ENCODE results near the gene MPRIP. TPM values are rescaled to one million over a fixed set of nuclear protein-coding genes. Genes with fewer than 3 reads are reported as not detected.

Gene MPRIP
- polyA plus RNA-seq, 1 of the 3 experiments (the other 2 are of a cell fraction), result 64.4 TPM

GRCh38 chr17:17103160-17103559, 60.9 kb downstream of the MPRIP start:
- Histone ChIP-seq H3K36me3 (replicated peaks in 1 of 2; ENCODE audit: control insufficient read depth in 1 of 2, insufficient read depth in 2 of 2, low read length in 1 of 2) (peaks cover 5 to 10% of the 10 kb centered on the region in 2 experiments), H2AFZ (ENCODE audit: low read depth) (no peak overlapping the region), H3K9me2 (no peaks in the 10 kb centered on the region), H3F3A (replicated peaks; ENCODE audit: insufficient read depth) (no peaks in the 10 kb centered on the region), H3K27me3 (ENCODE audit: insufficient read depth) (no peaks in the 10 kb centered on the region), H3K79me2 (ENCODE audit: insufficient read depth) (peaks cover 88% of the 10 kb centered on the region), H3K4me2 (no peak overlapping the region), H3K9ac (no peak overlapping the region), H3K4me3 (ENCODE audit: low read depth in 2 of 2, low read length in 1 of 2) (no peak overlapping the region), H3K27ac (ENCODE audit: low read depth in 2 of 2, low read length in 1 of 2) (no peak overlapping the region), H4K20me1 (ENCODE audit: insufficient read depth) (peaks cover 77% of the 10 kb centered on the region), H3K4me1 (ENCODE audit: control insufficient read depth in 1 of 2, insufficient read depth in 2 of 2, low read depth in 1 of 2, low read length in 1 of 2) (peaks cover 0 to 29% of the 10 kb centered on the region in 2 experiments; a peak in 1 of 4 replicates), H3K9me3 (no peaks in the 10 kb centered on the region)
- ChIA-PET POLR2A (no interaction called here), CTCF (interaction anchor here (1.2 to 1.3 kb wide), 2 partner anchors 18 to 112 kb away, joined by 3 to 5 read pairs; no protein-coding TSS in a partner anchor)
- DNase-seq, result no peak
- 94% methylated on average over 6 of the region's 6 CpGs for WGBS (ENCODE audit: low lambda C conversion rate)
- TF ChIP-seq GABPA (IDR thresholded peaks at IDR 0.05; ENCODE audit: low read depth), result no peak
- TF ChIP-seq ZBTB33 (IDR thresholded peaks at IDR 0.05; ENCODE audit: borderline replicate concordance, low read depth), result no peak
- TF ChIP-seq, protein P1, sequence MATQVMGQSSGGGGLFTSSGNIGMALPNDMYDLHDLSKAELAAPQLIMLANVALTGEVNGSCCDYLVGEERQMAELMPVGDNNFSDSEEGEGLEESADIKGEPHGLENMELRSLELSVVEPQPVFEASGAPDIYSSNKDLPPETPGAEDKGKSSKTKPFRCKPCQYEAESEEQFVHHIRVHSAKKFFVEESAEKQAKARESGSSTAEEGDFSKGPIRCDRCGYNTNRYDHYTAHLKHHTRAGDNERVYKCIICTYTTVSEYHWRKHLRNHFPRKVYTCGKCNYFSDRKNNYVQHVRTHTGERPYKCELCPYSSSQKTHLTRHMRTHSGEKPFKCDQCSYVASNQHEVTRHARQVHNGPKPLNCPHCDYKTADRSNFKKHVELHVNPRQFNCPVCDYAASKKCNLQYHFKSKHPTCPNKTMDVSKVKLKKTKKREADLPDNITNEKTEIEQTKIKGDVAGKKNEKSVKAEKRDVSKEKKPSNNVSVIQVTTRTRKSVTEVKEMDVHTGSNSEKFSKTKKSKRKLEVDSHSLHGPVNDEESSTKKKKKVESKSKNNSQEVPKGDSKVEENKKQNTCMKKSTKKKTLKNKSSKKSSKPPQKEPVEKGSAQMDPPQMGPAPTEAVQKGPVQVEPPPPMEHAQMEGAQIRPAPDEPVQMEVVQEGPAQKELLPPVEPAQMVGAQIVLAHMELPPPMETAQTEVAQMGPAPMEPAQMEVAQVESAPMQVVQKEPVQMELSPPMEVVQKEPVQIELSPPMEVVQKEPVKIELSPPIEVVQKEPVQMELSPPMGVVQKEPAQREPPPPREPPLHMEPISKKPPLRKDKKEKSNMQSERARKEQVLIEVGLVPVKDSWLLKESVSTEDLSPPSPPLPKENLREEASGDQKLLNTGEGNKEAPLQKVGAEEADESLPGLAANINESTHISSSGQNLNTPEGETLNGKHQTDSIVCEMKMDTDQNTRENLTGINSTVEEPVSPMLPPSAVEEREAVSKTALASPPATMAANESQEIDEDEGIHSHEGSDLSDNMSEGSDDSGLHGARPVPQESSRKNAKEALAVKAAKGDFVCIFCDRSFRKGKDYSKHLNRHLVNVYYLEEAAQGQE (IDR thresholded peaks at IDR 0.05; ENCODE audit: low read depth, low read length), result no peak
- TF ChIP-seq RFX5 (IDR thresholded peaks at IDR 0.05; ENCODE audit: low read length), result no peak
- no peak for TF ChIP-seq EP300 (IDR thresholded peaks at IDR 0.05; ENCODE audit: borderline replicate concordance in 1 of 2, low read depth in 1 of 2, low read length in 1 of 2)
- TF ChIP-seq NFIC (IDR thresholded peaks at IDR 0.05; ENCODE audit: borderline replicate concordance), result no peak
- TF ChIP-seq, protein P2, sequence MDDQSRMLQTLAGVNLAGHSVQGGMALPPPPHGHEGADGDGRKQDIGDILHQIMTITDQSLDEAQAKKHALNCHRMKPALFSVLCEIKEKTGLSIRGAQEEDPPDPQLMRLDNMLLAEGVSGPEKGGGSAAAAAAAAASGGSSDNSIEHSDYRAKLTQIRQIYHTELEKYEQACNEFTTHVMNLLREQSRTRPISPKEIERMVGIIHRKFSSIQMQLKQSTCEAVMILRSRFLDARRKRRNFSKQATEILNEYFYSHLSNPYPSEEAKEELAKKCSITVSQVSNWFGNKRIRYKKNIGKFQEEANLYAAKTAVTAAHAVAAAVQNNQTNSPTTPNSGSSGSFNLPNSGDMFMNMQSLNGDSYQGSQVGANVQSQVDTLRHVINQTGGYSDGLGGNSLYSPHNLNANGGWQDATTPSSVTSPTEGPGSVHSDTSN (IDR thresholded peaks at IDR 0.05), result no peak
- no peak for TF ChIP-seq RAD21 (IDR thresholded peaks at IDR 0.05; ENCODE audit: low read length)
- TF ChIP-seq FOXJ3 (CRISPR knock-in tag; IDR thresholded peaks at IDR 0.05), result no peak
- TF ChIP-seq RCOR1 (IDR thresholded peaks at IDR 0.05; ENCODE audit: low read length), result no peak
- no peak for TF ChIP-seq GATA2 (CRISPR knock-in tag; IDR thresholded peaks at IDR 0.05)
- TF ChIP-seq ELF1 (IDR thresholded peaks at IDR 0.05), result no peak
- no peak for TF ChIP-seq MXI1 (IDR thresholded peaks at IDR 0.05; ENCODE audit: low read depth, low read length)
- TF ChIP-seq FOSL2 (IDR thresholded peaks at IDR 0.05; ENCODE audit: borderline replicate concordance, low read depth), result no peak
- no peak for TF ChIP-seq NRF1 (IDR thresholded peaks at IDR 0.05; ENCODE audit: low read depth, low read length)
- TF ChIP-seq CHD2 (IDR thresholded peaks at IDR 0.05; ENCODE audit: low read length, partially characterized antibody), result no peak
- TF ChIP-seq POLR2AphosphoS5 (IDR thresholded peaks at IDR 0.05; ENCODE audit: low read depth, low read length), result no peak
- no peak for TF ChIP-seq SIN3A (IDR thresholded peaks at IDR 0.05; ENCODE audit: borderline replicate concordance, low read depth, low read length)
